Iris pigment epithelial cell (primary cell): ENCODE results near the gene GGT5.
"Not testable (repeated sequence)": the region's sequence is repeated elsewhere in the genome, so short reads cannot be mapped to it uniquely, and the experiment has no call there.

Source experiments
- DNase-seq: peaks from one replicate; pipeline ENCODE4 v3.0.0-alpha.2; 2011; ENCODE audit warnings: low read depth

Gene GGT5

DNA sequence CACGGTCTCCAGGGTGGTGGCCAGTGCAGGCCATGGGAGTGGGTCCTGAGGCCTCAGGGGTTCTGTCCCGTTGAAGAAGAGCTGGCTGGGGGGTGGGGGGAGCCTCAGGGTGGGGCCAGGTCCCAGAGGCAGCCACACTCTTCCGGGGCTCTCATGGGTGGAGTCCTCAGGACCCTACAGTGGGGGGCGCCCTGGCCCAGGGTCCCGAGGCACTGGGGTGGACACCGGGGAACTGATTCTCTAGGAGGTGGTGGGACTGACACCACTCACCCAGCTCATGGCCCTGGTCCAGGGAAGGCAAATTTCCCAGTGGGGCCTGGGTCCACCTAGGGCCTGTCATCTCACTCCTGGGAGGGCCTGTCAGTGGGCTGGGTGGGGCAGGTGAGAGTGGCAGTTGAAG, 12.8 kb downstream of the GGT5 start:
- DNase-seq: no peak

DNA sequence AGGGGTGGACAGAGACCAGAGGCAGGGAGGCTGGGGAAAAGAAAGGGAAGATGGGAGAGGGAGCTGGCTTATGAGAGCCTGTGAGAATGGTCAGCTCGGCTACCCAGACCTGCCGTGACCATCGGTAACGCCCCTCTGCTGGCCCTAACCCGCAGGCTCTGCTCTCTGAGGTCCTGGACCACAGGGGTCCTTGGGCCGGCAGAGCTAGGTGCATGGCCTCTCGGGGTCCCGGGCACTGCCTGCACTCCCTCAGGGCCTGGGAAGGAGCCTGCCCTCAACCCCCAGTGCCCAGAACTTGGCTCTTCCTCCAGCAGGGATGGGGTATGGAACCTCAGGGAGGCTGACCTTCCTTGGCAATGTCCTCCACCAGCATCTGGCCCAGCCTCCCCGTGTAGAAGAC, 13.2 kb downstream of the GGT5 start:
- DNase-seq: no peak

DNA sequence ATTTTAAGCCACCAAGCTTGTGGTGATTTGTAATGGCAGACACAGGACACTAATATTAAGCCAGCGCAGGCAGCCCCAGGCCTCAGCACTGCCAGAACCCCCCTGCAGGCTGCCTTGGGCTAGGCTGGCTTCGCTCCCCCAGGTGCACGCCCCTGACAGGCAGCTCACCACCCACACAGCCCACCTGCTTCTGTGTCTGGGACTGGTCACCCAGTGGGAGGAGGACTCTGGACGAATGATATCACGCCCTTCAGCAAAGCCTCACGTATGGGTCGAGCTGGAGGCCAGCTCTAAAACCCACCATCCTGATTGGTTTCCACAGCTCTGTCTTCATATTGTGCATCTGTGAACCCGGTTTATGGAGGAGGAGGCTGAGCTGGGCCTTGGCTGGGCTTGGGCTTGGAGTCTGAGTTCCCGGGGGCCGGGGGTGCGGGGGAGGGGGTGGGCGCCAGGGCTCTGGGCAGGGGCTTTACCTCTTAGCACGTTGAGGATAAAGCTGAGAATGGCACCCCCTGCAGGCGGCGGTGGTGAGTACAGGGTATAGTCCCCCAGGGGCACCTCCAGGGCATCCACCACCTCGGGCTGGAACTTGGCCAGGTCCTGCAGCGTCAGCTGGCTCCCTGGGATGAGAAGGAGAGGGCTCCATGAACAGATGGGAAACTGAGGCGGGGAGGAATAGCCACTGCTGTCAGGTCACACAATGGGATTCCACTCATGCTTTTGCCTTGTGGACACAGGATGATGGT, 13.8 kb downstream of the GGT5 start:
- no peak for DNase-seq

DNA sequence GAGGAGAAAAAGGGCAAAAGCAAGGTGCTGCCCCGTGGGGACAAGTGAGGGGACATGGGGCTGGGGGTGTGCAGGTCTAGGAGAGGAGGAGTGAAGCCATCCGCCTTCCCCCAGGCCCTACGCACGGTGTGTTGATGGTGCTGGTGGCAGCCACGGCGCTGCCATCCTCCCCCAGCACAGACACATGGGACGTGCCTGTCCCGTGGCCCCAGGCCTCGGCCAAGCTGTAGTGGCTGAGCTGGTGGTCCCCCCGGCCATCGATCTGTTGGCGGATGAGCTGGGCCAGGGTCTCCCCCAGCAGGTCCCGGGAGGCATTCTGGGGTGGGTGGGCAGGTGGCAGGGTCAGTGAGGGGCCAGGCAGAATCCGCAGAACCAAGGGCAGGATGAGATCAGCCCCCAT, 18.9 kb downstream of the GGT5 start:
- no peak for DNase-seq

DNA sequence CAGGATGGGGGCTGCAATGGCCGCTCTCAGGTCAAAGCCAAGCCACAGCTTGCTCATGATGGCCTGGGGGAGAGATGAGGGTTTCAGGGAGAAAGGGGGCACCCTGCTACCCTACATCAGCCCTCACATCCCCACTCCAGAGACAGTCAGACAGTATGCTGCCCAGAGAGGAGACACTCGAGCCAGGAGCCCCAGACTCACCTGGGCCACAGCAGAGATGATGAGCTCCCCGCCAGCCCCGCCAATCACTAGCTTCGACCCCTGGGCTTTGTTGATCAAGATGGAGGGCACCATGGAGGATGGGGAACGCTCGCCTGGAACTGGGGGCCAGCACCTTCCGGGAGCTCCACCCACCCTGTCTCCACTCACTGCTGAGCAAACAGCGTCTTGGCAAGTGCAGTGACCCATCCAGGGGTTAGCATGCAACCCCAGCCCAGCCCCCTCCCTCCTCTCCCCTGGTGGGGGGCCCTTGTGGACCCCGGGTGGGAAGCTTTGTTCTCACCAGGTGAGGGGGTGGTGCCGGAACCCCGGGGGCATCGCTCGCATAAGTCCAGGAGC, 19.8 kb downstream of the GGT5 start:
- DNase-seq: no peak

DNA sequence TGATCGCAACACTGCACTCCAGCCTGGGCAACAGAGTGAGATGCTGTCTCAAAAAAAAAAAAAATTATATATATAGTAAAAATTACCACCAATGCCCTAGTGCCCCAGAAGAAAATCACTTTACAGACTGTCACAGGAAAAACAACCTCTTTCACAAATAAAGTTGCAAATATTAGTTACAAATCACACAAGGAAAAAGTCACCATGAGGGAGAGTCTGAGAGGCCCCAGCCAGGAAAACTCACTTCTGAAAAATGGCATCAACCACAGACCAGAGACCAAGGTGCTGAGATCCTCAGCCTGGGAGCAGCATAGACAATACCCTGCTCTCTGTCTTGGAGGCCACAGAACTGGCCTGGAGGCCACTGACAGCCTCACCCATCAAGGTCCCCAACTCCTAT, 20.4 kb downstream of the GGT5 start:
- no peak for DNase-seq

DNA sequence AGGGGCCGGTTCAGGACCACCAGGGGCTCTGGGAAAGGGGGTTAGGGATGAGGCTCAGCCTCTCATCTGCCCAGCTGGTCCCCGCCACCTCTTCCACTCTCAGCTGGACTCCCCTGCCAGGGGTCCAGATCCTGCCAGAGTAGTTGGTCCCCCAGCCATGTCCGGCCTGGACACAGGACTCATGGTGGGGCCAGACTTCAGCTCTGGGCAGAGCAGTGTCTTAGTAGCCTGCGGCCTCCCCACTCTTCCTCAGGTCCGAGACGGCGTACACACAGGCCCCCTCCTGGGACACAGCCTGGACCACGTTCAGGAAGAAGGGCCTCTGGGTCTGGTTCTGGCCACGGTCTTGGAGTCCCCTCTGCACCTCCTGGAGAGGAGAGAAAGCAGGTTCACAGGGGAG, 25.1 kb downstream of the GGT5 start:
- no peak for DNase-seq

DNA sequence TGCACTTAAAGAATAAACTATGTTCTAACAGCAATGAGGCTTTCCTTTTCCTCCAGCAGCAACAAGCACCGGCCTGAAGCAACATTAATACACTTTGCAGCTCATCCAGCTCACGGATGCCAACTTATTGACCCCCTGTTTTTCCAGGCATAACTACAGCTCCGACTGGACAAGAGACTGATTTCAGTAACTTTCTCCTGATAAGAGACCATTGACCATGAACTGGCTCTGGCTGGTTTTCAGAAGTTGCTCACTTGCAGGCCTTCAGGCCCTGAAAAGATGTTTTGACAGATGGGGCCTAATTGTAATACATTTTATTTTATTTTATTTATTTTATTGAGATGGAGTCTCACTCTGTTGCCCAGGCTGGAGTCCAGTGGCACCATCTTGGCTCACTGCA, 27.5 kb downstream of the GGT5 start:
- no peak for DNase-seq

DNA sequence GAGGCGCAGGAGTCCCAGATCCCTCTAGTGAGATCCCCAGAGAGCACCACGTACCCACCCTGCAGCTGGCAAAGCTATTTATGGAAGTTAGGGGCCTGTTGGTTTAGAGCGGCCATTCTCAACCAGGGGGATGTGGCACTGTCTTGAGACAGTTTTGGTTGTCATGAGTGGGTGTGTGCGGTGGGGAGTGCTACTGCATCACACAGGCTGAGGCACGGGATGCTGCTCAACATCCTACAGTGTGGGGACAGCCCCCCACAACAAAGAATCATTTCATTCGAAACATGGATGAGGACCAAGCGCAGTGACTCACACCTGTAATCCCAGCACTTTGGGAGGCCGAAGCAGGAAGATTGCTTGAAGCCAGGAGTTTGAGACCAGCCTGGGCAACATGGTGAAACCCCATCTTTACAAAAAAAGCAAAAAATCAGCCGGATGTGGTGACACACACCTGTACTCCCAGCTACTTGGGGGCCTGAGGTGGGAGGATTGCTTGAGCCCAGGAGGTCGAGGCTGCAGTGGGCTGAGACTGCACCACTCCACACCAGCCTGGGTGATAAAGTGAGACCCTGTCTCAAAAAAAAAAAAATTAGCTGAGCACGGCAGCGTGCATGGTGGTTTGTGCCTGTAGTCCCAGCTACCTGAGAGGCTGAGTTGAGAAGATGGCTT, 28.2 kb downstream of the GGT5 start:
- DNase-seq: no peak

DNA sequence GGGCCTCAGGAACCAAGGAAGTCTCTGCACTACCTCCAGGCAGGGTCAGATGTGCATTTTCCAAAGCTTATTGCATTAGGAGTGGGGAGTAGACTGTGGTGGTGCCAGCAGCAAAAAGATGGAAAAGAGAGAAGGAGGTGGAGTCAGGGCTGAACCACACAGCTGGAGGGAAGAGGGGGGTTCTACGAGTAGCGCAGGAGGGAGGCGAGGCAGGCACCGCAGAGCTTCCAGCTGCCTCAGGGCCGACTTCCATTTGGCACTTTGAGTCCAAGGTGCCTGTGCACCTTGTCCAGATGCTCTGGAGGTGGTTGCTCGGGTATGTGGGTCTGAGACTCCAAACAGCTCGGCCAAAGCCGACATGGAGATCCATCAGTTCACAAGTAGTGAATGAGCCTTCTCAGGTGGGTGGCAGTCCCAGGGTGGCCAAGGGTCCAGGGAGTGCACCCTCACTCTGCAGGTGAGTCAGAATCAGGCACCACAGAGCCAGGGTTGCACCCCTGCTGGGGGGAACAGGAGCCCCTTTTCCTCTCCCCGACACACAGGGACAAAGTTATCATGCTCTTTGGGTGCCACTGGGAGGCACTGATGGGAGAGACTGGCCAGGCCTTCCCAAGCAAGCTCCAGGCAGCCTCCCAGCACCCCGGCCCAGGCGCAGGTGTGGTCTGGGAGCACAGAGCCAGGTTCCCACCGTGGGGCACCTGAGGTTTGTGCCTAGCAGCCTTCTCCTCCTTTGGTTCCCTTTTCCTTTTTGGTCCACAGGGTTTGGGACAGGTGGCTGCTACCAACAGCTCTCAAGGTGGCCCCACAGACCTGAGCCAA, 30.2 kb downstream of the GGT5 start:
- DNase-seq: no peak

DNA sequence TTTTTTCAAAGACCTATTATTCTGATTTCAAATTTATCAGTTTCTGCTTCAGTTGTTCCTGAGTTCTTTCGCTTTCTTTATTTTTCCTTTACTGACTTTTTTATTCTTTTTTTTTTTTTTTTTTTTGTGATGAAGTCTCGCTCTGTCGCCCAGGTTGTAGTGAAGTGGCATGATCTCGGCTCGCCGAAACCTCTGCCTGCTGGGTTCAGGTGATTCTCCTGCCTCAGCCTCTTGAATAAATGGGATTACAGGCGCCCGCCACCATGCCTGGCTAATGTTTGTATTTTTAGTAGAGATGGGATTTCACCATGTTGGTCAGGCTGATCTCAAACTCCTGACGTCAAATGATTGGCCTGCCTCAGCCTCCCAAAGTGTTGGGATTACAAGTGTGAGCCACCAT, 31.8 kb downstream of the GGT5 start:
- DNase-seq: not testable (repeated sequence)

DNA sequence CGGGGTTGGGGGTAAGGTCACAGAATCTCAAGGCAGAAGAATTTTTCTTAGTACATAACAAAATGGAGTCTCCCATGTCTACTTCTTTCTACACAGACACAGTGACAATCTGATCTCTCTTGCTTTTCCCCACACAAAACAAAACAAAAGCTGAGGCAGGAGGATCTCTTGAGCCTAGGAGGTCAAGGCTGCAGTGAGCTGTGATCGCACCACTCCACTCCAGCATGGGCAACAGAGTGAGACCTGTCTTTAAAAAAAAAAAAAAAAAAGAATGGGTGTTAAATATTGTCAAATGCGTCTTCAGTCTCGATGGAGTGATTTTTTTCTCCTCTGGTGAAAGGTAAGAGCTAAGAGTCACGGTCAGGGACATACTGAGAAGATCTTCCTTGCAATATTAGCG, 33.2 kb downstream of the GGT5 start:
- DNase-seq: not testable (repeated sequence)

DNA sequence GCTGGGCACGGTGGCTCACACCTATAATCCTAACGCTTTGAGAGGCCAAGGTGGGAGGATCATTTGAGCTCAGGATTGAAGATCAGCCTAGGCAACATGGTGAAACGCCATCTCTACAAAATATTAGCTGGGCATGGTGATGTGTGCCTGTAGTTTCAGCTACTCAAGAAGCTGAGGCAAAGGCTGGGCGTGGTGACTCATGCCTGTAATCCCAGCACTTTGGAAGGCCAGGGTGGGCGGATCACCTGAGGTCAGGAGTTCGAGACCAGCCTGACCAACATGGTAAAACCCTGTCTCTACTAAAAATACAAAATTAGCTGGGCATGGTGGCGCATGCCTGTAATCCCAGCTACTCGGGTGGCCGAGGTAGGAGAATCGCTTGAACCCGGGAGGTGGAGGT, 34.5 kb downstream of the GGT5 start:
- peak; percentile 47 for DNase-seq

DNA sequence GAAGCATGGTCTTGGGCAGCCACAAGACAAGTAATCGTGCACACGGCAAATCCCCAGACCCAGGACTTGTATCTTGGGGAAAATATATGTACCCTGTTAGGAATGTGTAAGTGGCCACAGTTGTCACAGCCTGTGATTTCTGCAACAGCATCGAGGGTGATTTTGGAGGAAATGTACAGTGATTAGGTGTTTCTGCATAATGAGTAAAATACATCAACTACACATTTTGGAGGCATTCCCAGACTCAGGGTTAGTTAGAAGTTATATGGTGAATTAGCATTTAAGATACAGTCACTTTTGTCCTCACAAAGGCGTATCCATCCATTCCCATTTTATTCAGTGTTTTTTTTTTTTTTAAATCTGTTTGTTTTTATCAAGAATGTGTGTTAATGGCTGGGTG, 35.2 kb downstream of the GGT5 start:
- DNase-seq: no peak

DNA sequence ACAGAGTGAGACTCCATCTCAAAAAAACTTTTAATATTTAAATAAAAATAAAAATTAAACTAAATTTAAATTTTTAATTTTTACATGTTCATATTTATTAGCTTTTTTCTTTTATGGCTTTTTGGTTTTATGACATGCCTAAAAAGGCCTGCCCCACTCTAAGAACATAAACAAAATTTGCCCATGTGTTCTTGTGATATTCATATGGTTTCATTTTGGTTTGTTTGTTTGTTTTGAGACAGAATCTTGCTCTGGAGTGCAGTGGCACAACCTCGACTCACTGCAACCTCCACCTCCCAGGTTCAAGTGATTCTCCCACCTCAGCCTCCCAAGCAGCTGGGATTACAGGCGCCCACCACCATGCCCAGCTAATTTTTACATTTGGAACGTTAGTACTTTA, 35.9 kb downstream of the GGT5 start:
- DNase-seq: no peak

DNA sequence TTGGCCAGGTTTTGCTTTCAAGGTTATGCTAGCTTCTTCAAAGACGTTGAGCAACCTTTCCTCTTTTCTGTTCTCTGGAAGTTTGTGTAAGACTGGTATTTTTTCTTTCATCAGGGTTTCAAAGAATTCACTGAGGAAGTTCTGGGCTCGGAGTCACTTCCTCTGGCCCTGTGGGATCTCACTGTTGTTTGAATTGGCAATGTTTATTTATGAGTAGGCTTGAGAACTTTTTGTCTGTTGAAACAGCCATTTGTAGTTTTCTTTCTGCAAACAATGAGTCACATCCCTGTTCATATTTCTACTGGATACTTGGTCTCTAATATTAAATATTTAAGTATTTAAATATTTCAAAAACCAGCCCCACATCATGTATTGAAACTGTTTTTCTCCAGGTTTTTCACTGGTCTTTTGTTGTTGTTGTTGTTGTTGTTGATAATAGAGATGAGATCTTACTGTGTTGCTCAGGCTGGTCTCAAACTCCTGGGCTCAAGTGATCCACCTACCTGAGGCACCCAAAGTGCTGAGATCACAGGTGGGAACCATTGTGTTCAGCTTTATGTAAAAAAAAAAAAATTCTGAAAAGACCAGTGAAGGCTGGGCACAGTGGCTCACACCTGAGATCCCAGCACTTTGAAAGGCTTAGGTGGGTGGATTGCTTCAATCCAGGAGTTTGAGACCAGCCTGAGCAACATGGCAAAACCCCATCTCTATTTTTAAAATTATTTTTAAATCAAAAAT, 36.7 kb downstream of the GGT5 start:
- peak; percentile 99 for DNase-seq

DNA sequence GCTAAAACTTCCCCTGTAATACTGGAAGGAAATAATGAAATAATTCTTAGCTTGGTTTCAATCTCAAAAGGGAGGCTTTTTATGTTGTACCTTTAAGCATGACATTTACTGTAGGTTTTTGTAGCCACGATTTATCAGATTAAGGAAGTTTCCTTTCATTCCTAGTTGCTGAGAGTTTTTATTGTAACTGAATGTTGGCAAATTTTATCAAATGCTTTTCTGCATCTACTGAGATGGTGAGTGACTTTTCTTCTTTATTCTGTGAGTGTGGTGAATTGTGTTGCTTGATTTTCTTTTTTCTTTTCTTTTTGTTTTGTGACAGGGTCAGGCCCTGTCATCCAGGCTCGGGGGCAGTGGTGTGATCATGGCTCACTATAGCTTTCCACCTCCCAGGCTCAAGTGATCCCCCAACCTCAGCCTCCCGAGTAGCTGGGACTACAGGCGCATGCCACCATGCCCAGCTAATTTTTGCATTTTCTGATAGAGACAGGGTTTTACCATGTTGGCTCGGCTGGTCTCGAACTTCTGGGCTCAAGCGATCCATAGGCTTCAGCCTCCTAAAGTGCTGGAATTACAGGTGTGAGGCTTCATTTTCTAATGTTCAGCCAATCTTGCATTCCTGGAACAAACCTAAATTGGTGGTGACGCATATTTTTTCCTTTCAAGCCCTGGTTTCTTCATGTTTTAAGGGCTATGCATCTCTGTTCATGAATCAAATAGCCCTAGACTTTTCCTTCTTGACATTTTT, 37.4 kb downstream of the GGT5 start:
- no peak for DNase-seq

DNA sequence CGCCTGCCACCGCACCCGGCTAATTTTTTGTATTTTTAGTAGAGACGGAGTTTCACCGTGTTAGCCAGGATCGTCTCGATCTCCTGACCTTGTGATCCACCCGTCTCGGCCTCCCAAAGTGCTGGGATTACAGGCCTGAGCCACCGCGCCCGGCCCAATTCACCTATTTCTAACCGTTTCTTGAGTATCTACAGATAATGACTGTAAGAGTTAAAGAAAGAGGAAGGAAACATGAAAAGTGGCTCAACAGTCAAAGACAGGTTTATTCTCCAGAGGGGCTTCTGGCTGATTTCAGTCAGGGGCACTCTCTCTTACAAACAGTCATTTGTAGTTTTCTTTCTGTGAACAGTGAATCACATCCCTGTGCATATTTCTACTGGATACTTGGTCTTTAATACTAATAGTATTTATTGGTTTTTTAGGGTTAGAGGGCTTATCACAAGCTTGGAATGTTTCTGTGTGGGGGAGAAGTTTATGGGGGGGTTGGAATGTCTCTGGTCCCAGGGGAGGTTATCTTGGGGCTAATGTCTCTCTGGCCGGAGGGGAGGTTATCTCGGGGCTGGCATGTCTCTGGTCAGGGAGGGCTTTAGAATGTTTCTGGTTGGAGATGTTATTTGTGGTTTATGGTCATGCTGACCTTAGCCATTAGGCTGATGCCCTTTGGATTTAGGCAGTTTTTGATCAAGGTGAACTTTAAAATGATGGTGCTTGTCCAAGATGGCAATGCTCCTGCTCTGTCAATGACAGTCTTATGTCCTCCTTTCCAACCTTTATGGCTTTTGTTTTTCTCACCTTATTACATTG, 38.2 kb downstream of the GGT5 start:
- DNase-seq: peak; percentile 63

DNA sequence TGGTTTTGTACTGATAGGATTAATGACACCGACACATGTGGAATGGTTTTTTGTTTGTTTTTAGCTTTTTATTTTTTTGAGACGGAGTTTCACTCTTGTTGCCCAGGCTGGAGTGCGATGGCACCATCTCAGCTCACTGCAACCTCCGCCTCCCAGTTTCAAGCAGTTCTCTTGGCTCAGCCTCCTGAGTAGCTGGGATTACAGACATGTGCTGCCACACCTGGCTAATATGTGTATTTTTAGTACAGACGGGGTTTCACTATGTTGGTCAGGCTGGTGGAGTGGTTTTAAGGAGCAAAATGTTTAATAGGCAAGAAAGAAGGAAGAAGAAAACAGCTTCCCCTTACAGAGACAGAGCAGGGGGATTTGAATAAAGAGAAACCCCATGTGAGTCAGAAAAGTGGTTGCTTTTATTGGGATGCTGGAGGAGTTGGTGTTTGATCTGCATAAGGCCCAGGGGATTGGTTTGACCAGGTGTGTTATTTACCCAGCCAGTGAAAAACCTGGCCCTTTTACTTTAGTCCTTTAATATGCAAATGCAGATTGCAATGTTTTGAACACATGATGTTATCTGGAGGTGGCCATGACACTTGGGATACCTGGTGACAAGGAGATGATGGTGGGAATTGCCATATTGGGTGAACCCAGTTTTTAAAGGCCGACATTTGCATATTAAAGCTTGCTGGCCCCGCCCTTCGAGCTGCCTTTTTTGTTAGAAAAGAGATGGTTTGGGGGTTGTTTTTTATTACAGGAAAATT, 39.3 kb downstream of the GGT5 start:
- no peak for DNase-seq

DNA sequence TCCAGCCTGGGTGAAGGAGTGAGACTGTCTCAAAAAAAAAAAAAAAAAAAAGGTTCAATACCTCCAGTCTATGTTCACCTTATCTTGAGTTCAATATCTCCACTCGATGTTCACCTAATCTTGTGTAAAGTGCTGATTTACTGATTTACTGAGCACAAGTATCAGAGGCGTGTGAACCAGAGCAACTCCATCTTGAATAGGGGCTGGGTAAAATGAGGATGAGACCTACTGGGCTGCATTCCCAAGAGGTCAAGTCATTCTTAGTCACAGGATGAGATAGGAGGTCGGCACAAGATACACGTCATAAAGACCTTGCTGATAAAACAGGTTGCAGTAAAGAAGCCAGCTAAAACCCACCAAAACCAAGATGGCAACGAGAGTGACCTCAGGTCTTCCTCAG, 41.0 kb downstream of the GGT5 start:
- not testable (repeated sequence) for DNase-seq
